Progenitor cell of endocrine pancreas (in vitro differentiated cells): ENCODE data around the gene LRG1. TPM values are rescaled to one million over a fixed set of nuclear protein-coding genes. Genes with fewer than 3 reads are reported as not detected.
"Not testable (repeated sequence)": the region's sequence is repeated elsewhere in the genome, so short reads cannot be mapped to it uniquely, and the experiment has no call there.

Experiments used
- DNase-seq: peaks from one replicate; pipeline ENCODE4 v3.0.0; 2021; ENCODE audit warnings: low spot score; ENCODE audit not compliant: unreplicated experiment
- H3K27ac Mint-ChIP-seq: 2 replicates; pipeline ENCODE4 v1.8.0; 2021; ENCODE audit warnings: mild to moderate bottlenecking, moderate library complexity, mixed read lengths
- H3K27me3 Mint-ChIP-seq: 2 replicates; pipeline ENCODE4 v1.8.0; 2021; ENCODE audit warnings: mixed read lengths
- H3K36me3 Mint-ChIP-seq: 2 replicates; pipeline ENCODE4 v1.8.0; 2022; ENCODE audit warnings: mixed read lengths; ENCODE audit not compliant: insufficient read depth
- H3K4me1 Mint-ChIP-seq: 2 replicates; pipeline ENCODE4 v1.8.0; 2021; ENCODE audit warnings: low read depth, mixed read lengths
- H3K4me3 Mint-ChIP-seq: 2 replicates; pipeline ENCODE4 v1.8.0; 2021; ENCODE audit warnings: low read depth, mild to moderate bottlenecking, moderate library complexity, mixed read lengths
- H3K9me3 Mint-ChIP-seq: 2 replicates; pipeline ENCODE4 v1.8.0; 2021; ENCODE audit warnings: low read depth, mixed read lengths
- CTCF ChIP-seq: fragments of 200-600 bp; sonication (generic); IDR thresholded peaks from one replicate; pipeline ENCODE4 v1.5.0; 2021; ENCODE audit warnings: antibody characterized with exemption, mild to moderate bottlenecking; ENCODE audit not compliant: unreplicated experiment
- total RNA-seq: library from RNA; stranded (reverse); gene quantifications from 2 replicates; pipeline ENCODE4 v1.2.1, GENCODE V29; 2021

LRG1 gene
- total RNA-seq, 1 donor from 2014 or later = 0.34 TPM

GRCh38 chr19:4533835-4534424, 5.9 kb downstream of the LRG1 start:
- Mint-ChIP-seq H3K36me3 (no peaks in the 10 kb centered on the region), H3K27ac (no peak overlapping the region), H3K4me1 (no peaks in the 10 kb centered on the region), H3K4me3 (no peak overlapping the region), H3K9me3 (no peaks in the 10 kb centered on the region), H3K27me3 (peaks cover 3% of the 10 kb centered on the region)
- TF ChIP-seq CTCF = no peak
- no peak for DNase-seq

DNA sequence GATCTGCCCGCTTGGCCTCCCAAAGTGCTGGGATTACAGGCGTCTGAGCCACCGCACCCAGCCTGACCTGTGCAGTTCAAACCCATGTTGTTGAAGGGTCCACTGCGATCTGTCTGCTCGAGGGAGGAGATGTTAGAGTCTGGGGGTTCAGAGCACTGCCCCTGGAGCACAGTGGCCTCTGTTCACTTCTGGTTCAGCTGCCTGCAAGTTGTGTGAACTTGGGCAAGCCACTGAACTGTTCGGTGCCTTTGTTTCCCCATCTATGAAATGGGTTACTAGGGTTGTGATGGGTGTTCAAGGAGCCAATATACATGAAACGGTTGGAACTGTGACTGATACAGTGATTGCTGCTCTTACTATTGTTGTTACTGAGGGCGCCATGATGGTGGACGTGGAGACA, 6.5 kb downstream of the LRG1 start:
- TF ChIP-seq CTCF = no peak
- Mint-ChIP-seq H3K36me3 (no peaks in the 10 kb centered on the region), H3K9me3 (no peaks in the 10 kb centered on the region), H3K27me3 (peaks cover 3% of the 10 kb centered on the region), H3K27ac (no peak overlapping the region), H3K4me1 (no peaks in the 10 kb centered on the region), H3K4me3 (no peak overlapping the region)
- DNase-seq = no peak

DNA sequence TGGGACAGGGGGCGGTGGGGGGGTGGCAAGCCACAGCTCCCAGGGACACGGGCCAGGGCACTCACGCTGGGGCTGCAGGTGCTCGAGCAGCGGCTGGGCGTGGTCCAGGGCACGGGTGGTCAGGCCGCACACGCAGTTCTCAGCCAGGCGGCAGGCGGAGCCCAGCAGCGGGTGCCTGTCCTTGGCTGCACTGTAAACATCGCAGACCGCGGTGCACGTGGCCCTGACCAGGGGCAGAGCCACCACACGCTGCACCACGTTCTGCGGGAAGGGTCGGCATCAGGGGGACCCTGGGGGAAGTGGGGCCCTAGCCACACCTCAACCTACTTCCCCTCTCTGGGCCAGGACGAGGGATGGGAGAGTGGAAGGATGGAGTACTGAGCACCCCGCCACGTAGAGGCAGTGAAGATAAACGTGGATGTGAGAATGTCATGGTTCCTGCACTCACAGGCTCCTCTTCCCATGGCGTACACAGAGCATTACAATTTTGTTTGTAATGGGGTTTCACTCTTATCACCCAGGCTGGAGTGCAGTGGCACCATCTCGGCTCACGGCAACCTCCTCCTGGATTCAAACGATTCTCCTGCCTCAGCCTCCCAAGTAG, 8.2 kb downstream of the LRG1 start:
- Mint-ChIP-seq H3K4me1 (no peaks in the 10 kb centered on the region), H3K9me3 (no peaks in the 10 kb centered on the region), H3K27me3 (peaks cover 3% of the 10 kb centered on the region), H3K27ac (no peak overlapping the region), H3K36me3 (no peaks in the 10 kb centered on the region), H3K4me3 (no peak overlapping the region)
- TF ChIP-seq CTCF = no peak
- no peak for DNase-seq

DNA sequence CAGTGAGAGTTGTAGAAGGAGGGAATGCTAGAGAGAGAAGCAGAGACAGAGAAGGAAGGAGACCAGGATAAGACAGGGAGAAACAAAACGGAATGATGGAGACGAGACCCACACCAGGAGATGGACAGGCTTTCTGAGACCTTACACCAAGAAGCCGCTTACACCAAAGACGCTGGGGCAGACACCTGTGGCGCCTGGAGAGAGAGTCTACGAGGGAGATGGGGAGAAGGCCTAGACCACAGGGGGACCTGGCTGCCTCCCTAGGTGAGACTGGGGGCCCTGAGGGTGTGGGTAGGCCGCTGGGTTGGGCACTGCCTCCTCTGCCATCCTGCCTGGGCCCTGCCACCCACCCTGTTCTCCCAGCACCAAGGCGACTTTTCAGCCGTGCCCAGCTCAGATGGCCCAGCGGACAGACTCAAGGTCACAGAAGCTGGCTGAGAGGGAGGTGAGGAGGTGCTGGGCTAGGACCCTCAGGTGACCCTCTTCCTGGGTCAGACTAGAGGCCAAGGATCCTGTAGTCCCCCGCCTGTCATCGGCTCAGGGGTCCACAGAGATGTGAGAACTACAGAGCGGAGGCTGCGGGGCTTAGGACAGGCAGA, 9.8 kb downstream of the LRG1 start:
- Mint-ChIP-seq H3K27ac (no peak overlapping the region), H3K27me3 (peaks cover 3% of the 10 kb centered on the region), H3K9me3 (no peaks in the 10 kb centered on the region), H3K36me3 (no peaks in the 10 kb centered on the region), H3K4me3 (no peak overlapping the region), H3K4me1 (no peaks in the 10 kb centered on the region)
- DNase-seq = no peak
- no peak for TF ChIP-seq CTCF

DNA sequence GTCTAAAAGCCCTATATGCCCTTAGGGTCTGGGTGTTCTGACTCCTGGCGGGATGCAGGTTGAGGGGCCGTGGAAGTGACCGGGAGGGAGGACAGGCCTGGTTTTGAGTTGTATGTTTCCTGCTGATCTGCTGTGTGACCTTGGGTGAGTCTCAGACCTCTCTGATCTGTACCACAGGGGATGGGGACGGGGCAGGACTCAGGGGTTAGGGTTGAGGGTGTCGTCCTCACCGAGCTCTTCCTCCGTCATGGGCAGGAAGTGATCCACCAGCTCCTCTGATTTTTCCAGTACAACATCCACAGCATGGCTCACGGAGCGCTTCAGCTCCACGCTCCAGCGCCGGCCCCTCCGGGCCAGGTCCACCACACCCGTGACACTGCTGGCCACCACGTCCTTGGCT, 11.0 kb downstream of the LRG1 start:
- no peaks in the 10 kb centered on the region for H3K4me1 Mint-ChIP-seq
- peaks cover 3% of the 10 kb centered on the region for H3K27me3 Mint-ChIP-seq
- TF ChIP-seq CTCF = no peak
- no peak overlapping the region for H3K4me3 Mint-ChIP-seq
- no peak overlapping the region for H3K27ac Mint-ChIP-seq
- no peaks in the 10 kb centered on the region for H3K36me3 Mint-ChIP-seq
- DNase-seq = no peak
- H3K9me3 Mint-ChIP-seq = no peaks in the 10 kb centered on the region

- H3K4me3 Mint-ChIP-seq, DNase-seq, H3K27ac Mint-ChIP-seq, H3K36me3 Mint-ChIP-seq, H3K4me1 Mint-ChIP-seq, H3K9me3 Mint-ChIP-seq, H3K27me3 Mint-ChIP-seq: not testable (repeated sequence)
These were observed 12.5 kb downstream of the LRG1 start for GRCh38 chr19:4527377-4527776.
